Duodenal mucosa (tissue), 2 donors: ENCODE measurements around the gene TMEM41B.
"Not testable (repeated sequence)": the region's sequence is repeated elsewhere in the genome, so short reads cannot be mapped to it uniquely, and the experiment has no call there.

Source experiments
- H3K27ac ChIP-seq: one replicate; pipeline ENCODE4 v1.7.0; 2013; ENCODE audit warnings: low read depth, low read length
- H3K27me3 ChIP-seq, 2 donors: one replicate each; pipeline ENCODE4 v1.7.0; 2013; ENCODE audit warnings: low read length in 2 of 2, control low read depth in 1 of 2; ENCODE audit not compliant: insufficient read depth in 2 of 2, control insufficient read depth in 1 of 2
- H3K36me3 ChIP-seq, 2 donors: one replicate each; pipeline ENCODE4 v1.7.0; 2013; ENCODE audit warnings: low read length in 2 of 2, control low read depth in 1 of 2; ENCODE audit not compliant: insufficient read depth in 2 of 2, control insufficient read depth in 1 of 2
- H3K4me1 ChIP-seq, 2 donors: one replicate each; pipeline ENCODE4 v1.7.0; 2013; ENCODE audit warnings: low read length in 2 of 2, control low read depth in 1 of 2; ENCODE audit not compliant: insufficient read depth in 2 of 2, control insufficient read depth in 1 of 2
- H3K4me3 ChIP-seq, 2 donors: one replicate each; pipeline ENCODE4 v1.7.0; 2013; ENCODE audit warnings: low read length in 2 of 2, low read depth in 1 of 2
- H3K9ac ChIP-seq, 2 donors: one replicate each; pipeline ENCODE4 v1.7.0; 2013; ENCODE audit warnings: low read length in 2 of 2, low read depth in 1 of 2
- H3K9me3 ChIP-seq, 2 donors: one replicate each; pipeline ENCODE4 v1.7.0; 2013; ENCODE audit warnings: low read length in 2 of 2, control low read depth in 1 of 2; ENCODE audit not compliant: control insufficient read depth in 1 of 2

The TMEM41B gene

DNA sequence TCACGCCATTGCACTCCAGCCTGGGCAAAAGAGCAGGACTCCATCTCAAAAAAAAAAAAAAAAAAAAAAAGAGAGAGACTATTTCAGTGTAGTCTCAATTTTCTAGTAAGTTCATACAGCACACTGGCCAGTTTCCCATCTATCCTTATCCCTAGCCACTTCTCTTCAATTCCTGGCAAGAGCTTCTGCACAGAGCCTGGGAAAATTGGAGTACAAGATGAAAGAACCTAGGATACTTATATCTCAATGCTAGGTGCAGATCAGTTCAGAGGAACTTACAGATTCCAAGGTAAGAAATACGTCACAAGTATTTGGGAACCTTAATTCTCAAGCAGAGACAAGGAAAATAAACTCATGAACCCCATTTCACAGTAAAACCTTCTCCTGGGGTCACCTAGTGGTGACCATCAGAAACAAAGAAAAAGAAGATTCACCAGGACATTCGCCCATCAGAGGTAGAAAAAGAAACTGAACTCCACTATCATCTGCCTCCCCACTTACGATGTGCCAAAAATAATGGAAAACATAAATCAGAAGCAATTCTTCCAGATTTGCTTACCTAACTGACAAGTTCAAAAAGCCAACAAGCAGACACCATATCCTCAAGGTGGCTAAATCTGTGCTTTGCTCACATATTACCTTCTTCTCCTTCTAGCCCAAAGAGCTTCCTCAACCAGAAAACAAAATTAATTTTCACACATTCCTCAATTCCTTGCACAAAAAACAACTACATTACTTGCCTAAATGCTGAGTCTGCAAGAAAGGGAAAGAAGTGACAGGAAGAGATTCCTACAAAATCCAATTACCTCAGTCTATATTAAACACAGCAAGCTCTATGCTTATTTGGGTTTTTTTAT is 54.2 kb downstream of the TMEM41B start:
- Histone ChIP-seq H3K27me3 (no peaks in the 10 kb centered on the region), H3K9ac (no peak overlapping the region), H3K27ac (no peak overlapping the region), H3K4me3 (no peak overlapping the region), H3K9me3 (no peaks in the 10 kb centered on the region), H3K4me1 (peaks cover 0 to 6% of the 10 kb centered on the region in 2 donors), H3K36me3 (no peaks in the 10 kb centered on the region)

DNA sequence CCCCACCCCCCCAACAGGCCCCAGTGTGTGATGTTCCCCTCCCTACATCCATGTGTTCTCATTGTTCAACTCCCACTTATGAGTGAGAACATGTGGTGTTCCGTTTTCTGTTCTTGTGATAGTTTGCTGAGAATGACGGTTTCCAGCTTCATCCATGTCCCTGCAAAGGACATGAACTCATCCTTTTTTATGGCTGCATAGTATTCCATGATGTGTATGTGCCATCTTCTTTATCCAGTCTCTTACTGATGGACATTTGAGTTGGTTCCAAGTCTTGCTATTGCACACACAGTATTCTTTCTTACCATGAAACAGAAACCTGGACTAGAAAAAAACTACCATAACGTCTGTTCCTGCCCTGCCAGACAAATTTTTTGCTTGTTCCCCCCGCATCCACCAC is 56.1 kb downstream of the TMEM41B start:
- not testable (repeated sequence) for H3K4me1 ChIP-seq, H3K4me3 ChIP-seq, H3K36me3 ChIP-seq, H3K27ac ChIP-seq, H3K9me3 ChIP-seq, H3K27me3 ChIP-seq, H3K9ac ChIP-seq

DNA sequence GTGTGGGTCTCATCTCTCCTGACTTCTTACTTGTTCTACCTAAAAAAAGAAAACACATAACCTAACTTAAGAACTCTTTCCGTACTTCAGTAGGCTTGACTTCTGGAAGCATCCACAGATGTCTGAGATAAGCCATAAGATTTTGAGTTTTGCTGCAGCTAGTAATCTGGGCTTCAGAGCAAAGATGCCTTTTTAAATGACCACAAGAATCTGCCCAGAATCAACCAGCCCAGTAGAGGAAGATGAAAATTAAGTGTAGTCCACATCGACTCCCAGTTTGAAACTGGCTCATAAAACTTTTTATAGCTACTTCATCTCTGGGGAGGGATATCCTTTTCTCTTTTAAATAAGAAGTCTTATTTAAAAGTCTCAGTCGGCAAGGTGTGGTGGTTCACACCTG is 60.0 kb downstream of the TMEM41B start:
- Histone ChIP-seq H3K9ac (no peak overlapping the region), H3K27me3 (no peaks in the 10 kb centered on the region), H3K9me3 (no peaks in the 10 kb centered on the region), H3K27ac (no peak overlapping the region), H3K4me1 (no peaks in the 10 kb centered on the region), H3K4me3 (no peak overlapping the region), H3K36me3 (no peaks in the 10 kb centered on the region)

- Histone ChIP-seq H3K27ac (no peak overlapping the region), H3K4me3 (no peak overlapping the region), H3K9me3 (no peaks in the 10 kb centered on the region), H3K4me1 (no peaks in the 10 kb centered on the region), H3K36me3 (no peaks in the 10 kb centered on the region), H3K9ac (no peak overlapping the region), H3K27me3 (no peaks in the 10 kb centered on the region)
These were observed 61.3 kb downstream of the TMEM41B start for GRCh38 chr11:9253086-9253485.

GRCh38 chr11:9251311-9251710 is 63.1 kb downstream of the TMEM41B start:
- Histone ChIP-seq H3K9ac (no peak overlapping the region), H3K9me3 (no peaks in the 10 kb centered on the region), H3K27ac (no peak overlapping the region), H3K27me3 (no peaks in the 10 kb centered on the region), H3K4me3 (no peak overlapping the region), H3K36me3 (no peaks in the 10 kb centered on the region), H3K4me1 (no peaks in the 10 kb centered on the region)

DNA sequence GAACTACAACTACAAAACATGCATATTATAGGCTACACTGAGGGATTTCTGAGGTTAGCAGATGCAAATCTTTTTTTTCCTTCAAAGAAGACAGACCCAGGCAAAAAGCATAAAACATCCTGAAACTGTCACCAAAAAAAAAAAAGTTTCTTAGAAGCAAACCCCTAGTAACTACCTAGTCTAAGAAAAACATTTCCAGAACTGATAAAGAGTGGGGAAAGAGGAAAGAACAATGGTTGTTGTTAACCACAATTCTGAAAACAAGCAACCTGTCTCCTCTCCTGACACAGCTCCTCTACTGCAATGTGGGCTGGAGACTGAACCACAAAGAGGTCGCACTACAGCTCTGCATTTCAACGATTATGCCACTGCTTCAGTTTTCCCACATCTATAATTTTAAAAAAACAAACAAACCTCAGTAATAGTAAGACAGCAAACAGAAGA is 64.2 kb downstream of the TMEM41B start:
- Histone ChIP-seq H3K4me3 (no peak overlapping the region), H3K9ac (no peak overlapping the region), H3K36me3 (no peaks in the 10 kb centered on the region), H3K9me3 (no peaks in the 10 kb centered on the region), H3K27me3 (no peaks in the 10 kb centered on the region), H3K27ac (no peak overlapping the region), H3K4me1 (no peaks in the 10 kb centered on the region)

- Histone ChIP-seq H3K9me3 (no peaks in the 10 kb centered on the region), H3K4me3 (no peak overlapping the region), H3K9ac (no peak overlapping the region), H3K4me1 (no peaks in the 10 kb centered on the region), H3K27ac (no peak overlapping the region), H3K36me3 (no peaks in the 10 kb centered on the region), H3K27me3 (no peaks in the 10 kb centered on the region)
These were observed 65.1 kb downstream of the TMEM41B start for GRCh38 chr11:9249252-9249651.

GRCh38 chr11:9247863-9248262 is 66.5 kb downstream of the TMEM41B start:
- Histone ChIP-seq H3K9me3 (no peaks in the 10 kb centered on the region), H3K27me3 (no peaks in the 10 kb centered on the region), H3K9ac (no peak overlapping the region), H3K27ac (no peak overlapping the region), H3K4me1 (no peaks in the 10 kb centered on the region), H3K36me3 (no peaks in the 10 kb centered on the region), H3K4me3 (no peak overlapping the region)

GRCh38 chr11:9236242-9236641 is 78.2 kb downstream of the TMEM41B start:
- not testable (repeated sequence) for H3K4me1 ChIP-seq, H3K27me3 ChIP-seq, H3K36me3 ChIP-seq, H3K9ac ChIP-seq, H3K27ac ChIP-seq, H3K4me3 ChIP-seq, H3K9me3 ChIP-seq

DNA sequence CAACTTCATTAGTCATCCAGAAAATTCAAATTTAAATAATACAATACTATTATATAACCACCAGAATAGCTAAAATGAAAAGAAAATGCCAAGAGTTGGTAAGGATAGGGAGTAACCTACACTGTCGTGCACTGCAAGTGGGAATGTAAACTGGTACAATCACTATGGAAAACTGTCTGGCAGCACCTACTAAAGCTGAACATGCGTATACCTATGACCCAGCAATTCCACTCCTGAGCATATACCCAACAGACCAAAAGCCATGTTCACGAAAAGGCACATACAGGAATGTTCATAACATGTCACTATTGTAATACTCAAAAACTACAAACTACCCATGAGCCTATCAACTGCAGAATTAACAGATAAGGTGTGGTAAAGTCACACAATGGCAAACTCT is 81.9 kb downstream of the TMEM41B start:
- no peaks in the 10 kb centered on the region for H3K27me3 ChIP-seq
- no peaks in the 10 kb centered on the region for H3K9me3 ChIP-seq
- no peaks in the 10 kb centered on the region for H3K36me3 ChIP-seq
- H3K9ac ChIP-seq: no peak overlapping the region
- no peak overlapping the region for H3K4me3 ChIP-seq
- no peak overlapping the region for H3K27ac ChIP-seq
- H3K4me1 ChIP-seq: peaks cover 0 to 6% of the 10 kb centered on the region in 2 donors
